Chondrocyte (in vitro differentiated cells): Measurements from ENCODE around the gene BPGM. TPM values are rescaled to one million over a fixed set of nuclear protein-coding genes. Genes with fewer than 3 reads are reported as not detected.

ENCODE experiments used
- DNase-seq: peaks from one replicate; pipeline ENCODE4 v3.0.0; 2021; ENCODE audit warnings: mixed read lengths, low spot score
- H3K27ac Mint-ChIP-seq: one replicate; pipeline ENCODE4 v1.8.0; 2021; ENCODE audit warnings: mild to moderate bottlenecking, moderate library complexity, mixed read lengths; ENCODE audit not compliant: unreplicated experiment
- H3K27me3 Mint-ChIP-seq: 2 replicates; pipeline ENCODE4 v1.8.0; 2021; ENCODE audit warnings: low read depth, mixed read lengths
- H3K36me3 Mint-ChIP-seq: 2 replicates; pipeline ENCODE4 v1.8.0; 2021; ENCODE audit warnings: low read depth, mixed read lengths
- H3K4me1 Mint-ChIP-seq: 2 replicates; pipeline ENCODE4 v1.8.0; 2021; ENCODE audit warnings: low read depth, mild to moderate bottlenecking, mixed read lengths
- H3K4me3 Mint-ChIP-seq: one replicate; pipeline ENCODE4 v1.8.0; 2021; ENCODE audit warnings: mild to moderate bottlenecking, moderate library complexity, mixed read lengths; ENCODE audit not compliant: unreplicated experiment
- H3K9me3 Mint-ChIP-seq: 2 replicates; pipeline ENCODE4 v1.8.0; 2021; ENCODE audit warnings: low read depth, mixed read lengths
- CTCF ChIP-seq: fragments of 200-600 bp; sonication (generic); IDR thresholded peaks from 2 replicates; pipeline ENCODE4 v1.5.0; 2021; ENCODE audit warnings: antibody characterized with exemption, mild to moderate bottlenecking, moderate library complexity
- total RNA-seq: library from RNA; stranded (reverse); gene quantifications from 3 replicates; pipeline ENCODE4 v1.2.1, GENCODE V29; 2021

BPGM gene
- total RNA-seq, 1 donor from 2014 or later = 29.6 TPM

- Mint-ChIP-seq H3K27me3 (no peaks in the 10 kb centered on the region), H3K9me3 (no peaks in the 10 kb centered on the region), H3K27ac (peak overlapping the region; percentile 65), H3K36me3 (no peaks in the 10 kb centered on the region), H3K4me1 (peaks cover 72% of the 10 kb centered on the region), H3K4me3 (no peak overlapping the region)
- DNase-seq = no peak
- TF ChIP-seq CTCF = no peak
Observed at GRCh38 chr7:134709197-134709596, 62.5 kb downstream of the BPGM start.

DNA sequence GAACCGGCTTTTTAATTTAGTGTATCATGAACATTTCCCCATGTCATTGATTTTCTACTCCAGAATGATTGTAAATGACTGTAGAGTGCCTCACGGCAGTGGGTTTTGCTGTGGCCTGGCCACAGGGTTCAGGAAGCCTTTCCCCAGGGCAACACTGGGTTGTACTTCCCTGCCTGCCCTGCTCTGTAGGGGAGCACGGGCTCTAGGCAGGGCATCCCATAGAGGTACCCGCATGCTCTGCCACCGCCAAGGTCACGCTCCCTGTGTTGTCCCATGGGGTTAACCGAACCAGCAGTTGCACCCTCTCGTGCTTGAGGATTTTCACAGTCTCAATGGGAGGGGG, 63.8 kb downstream of the BPGM start:
- no peaks in the 10 kb centered on the region for H3K27me3 Mint-ChIP-seq
- no peak overlapping the region for H3K4me3 Mint-ChIP-seq
- DNase-seq = no peak
- no peak for TF ChIP-seq CTCF
- H3K36me3 Mint-ChIP-seq = no peaks in the 10 kb centered on the region
- H3K9me3 Mint-ChIP-seq = no peaks in the 10 kb centered on the region
- H3K4me1 Mint-ChIP-seq = peaks cover 74% of the 10 kb centered on the region
- peak overlapping the region; percentile 77 for H3K27ac Mint-ChIP-seq

GRCh38 chr7:134710854-134711624, 64.4 kb downstream of the BPGM start:
- DNase-seq = no peak
- H3K4me1 Mint-ChIP-seq = peaks cover 74% of the 10 kb centered on the region
- peak overlapping the region; percentile 96 for H3K27ac Mint-ChIP-seq
- H3K27me3 Mint-ChIP-seq = no peaks in the 10 kb centered on the region
- H3K4me3 Mint-ChIP-seq = no peak overlapping the region
- TF ChIP-seq CTCF = no peak
- no peaks in the 10 kb centered on the region for H3K9me3 Mint-ChIP-seq
- no peaks in the 10 kb centered on the region for H3K36me3 Mint-ChIP-seq

DNA sequence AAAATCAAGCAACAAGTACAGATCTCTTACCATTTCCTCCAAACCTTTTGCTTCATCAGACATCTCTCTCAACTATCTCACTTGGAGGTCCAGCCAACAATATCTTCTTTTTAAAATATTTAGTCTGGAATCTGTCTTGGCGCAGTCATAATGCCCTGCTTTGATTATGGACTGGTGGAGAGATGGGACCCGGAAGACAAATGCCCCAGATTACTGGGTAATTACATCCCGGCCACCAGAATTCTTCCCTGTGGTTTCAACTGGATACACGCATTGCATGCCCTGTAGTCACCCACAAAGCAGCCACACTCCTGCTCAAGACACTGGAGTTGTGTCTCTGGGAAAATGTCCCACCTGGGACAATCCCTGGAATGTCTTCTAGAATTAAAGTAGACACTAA, 65.5 kb downstream of the BPGM start:
- Mint-ChIP-seq H3K4me1 (peaks cover 70% of the 10 kb centered on the region), H3K9me3 (no peaks in the 10 kb centered on the region), H3K4me3 (no peak overlapping the region), H3K27me3 (no peaks in the 10 kb centered on the region), H3K36me3 (no peaks in the 10 kb centered on the region), H3K27ac (peak overlapping the region; percentile 42)
- DNase-seq = no peak
- no peak for TF ChIP-seq CTCF

- H3K27me3 Mint-ChIP-seq = no peaks in the 10 kb centered on the region
- H3K36me3 Mint-ChIP-seq = no peaks in the 10 kb centered on the region
- no peak for TF ChIP-seq CTCF
- no peak for DNase-seq
- no peaks in the 10 kb centered on the region for H3K9me3 Mint-ChIP-seq
- peaks cover 68% of the 10 kb centered on the region for H3K4me1 Mint-ChIP-seq
- no peak overlapping the region for H3K27ac Mint-ChIP-seq
- no peak overlapping the region for H3K4me3 Mint-ChIP-seq
Observed at GRCh38 chr7:134714470-134715205, 68.0 kb downstream of the BPGM start.
